NB4 (cell line): ENCODE data around the gene KCNQ1.

ENCODE experiments used
- MYC ChIP-seq: IDR thresholded peaks from 2 replicates; pipeline ENCODE4 v1.6.1; 2011; ENCODE audit warnings: low read depth, low read length
- POLR2A ChIP-seq: IDR thresholded peaks from 2 replicates; pipeline ENCODE4 v1.6.1; 2011; ENCODE audit warnings: mild to moderate bottlenecking; ENCODE audit not compliant: insufficient read length; ENCODE audit errors: extremely low read depth
- TF ChIP-seq, protein P1 (sequence below): IDR thresholded peaks from one replicate; pipeline ENCODE4 v1.5.1; 2012; ENCODE audit warnings: low read depth, low read length
- TF ChIP-seq, protein P2 (sequence below): IDR thresholded peaks from 2 replicates; pipeline ENCODE4 v1.6.1; 2011; ENCODE audit warnings: low read depth, low read length

DNA sequence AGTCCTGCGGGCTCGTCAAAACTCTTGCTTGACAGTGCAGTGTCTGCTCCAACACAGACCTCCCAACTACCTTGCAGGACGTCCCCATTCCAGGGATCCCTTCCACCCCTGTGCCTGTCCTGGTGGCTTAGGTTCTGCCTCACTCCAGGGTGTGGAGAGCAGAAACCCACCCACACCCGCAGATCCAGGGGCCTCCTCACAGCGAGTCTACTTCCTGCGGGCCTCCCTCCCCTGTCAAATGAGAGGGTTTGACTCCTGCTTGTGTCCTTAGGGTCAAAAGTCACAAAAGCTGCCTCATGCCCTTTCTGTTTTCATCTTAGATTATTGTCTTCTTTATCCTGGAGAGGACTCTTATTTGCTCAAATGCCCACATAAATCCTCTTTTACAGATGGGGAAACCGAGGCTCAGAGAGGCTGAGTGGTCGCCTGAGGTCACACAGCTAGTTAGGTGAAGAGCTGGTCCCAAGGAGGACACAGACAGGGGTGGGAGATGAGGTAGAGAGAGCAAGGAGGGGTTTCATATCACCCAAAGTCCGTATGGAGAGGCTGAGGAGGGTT, 336.1 kb downstream of the KCNQ1 start:
- TF ChIP-seq, protein P1, sequence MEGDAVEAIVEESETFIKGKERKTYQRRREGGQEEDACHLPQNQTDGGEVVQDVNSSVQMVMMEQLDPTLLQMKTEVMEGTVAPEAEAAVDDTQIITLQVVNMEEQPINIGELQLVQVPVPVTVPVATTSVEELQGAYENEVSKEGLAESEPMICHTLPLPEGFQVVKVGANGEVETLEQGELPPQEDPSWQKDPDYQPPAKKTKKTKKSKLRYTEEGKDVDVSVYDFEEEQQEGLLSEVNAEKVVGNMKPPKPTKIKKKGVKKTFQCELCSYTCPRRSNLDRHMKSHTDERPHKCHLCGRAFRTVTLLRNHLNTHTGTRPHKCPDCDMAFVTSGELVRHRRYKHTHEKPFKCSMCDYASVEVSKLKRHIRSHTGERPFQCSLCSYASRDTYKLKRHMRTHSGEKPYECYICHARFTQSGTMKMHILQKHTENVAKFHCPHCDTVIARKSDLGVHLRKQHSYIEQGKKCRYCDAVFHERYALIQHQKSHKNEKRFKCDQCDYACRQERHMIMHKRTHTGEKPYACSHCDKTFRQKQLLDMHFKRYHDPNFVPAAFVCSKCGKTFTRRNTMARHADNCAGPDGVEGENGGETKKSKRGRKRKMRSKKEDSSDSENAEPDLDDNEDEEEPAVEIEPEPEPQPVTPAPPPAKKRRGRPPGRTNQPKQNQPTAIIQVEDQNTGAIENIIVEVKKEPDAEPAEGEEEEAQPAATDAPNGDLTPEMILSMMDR = no peak
- no peak for TF ChIP-seq POLR2A
- TF ChIP-seq, protein P2, sequence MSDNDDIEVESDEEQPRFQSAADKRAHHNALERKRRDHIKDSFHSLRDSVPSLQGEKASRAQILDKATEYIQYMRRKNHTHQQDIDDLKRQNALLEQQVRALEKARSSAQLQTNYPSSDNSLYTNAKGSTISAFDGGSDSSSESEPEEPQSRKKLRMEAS = no peak
- TF ChIP-seq MYC = no peak
